ENCODE data around the gene BEST4.

- TF ChIP-seq POLR2A (IDR thresholded peaks at IDR 0.05) (peak; percentile 34 to 64), CTCF (IDR thresholded peaks at IDR 0.05) (no peak)
These were observed 20.3 kb upstream of the BEST4 start, which contains the start of gene BTBD19 for GRCh38 chr1:44808063-44808937.
